ENCODE data around the gene ELF2.

GRCh38 chr4:139053909-139054308, 123.1 kb downstream of the ELF2 start:
- no peak for TF ChIP-seq CTCF (IDR thresholded peaks at IDR 0.05; ENCODE audit: poor library complexity)
- TF ChIP-seq EZH2 (IDR thresholded peaks at IDR 0.05; ENCODE audit: borderline replicate concordance) = no peak

Measured in hepatocyte (in vitro differentiated cells).